ENCODE measurements around the gene EPHB1.

EPHB1 gene

GRCh38 chr3:134798681-134799311 is 3.7 kb downstream of the EPHB1 start:
- Histone ChIP-seq H3K4me1 (ENCODE audit: insufficient read depth, poor library complexity, severe bottlenecking) (no peaks in the 10 kb centered on the region), H3K4me3 (ENCODE audit: severe bottlenecking) (no peak overlapping the region), H3K27me3 (ENCODE audit: insufficient read depth, poor library complexity, severe bottlenecking) (peaks cover 54% of the 10 kb centered on the region), H3K27ac (ENCODE audit: poor library complexity, severe bottlenecking) (no peak overlapping the region), H3K9me3 (ENCODE audit: severe bottlenecking) (no peaks in the 10 kb centered on the region), H3K36me3 (ENCODE audit: low read depth) (no peaks in the 10 kb centered on the region)
- DNase-seq (ENCODE audit: low spot score) (no peak), ATAC-seq (ENCODE audit: low read depth) (no peak)
- TF ChIP-seq CTCF (IDR thresholded peaks at IDR 0.05; ENCODE audit: poor library complexity, severe bottlenecking) = no peak

- no peak overlapping the region for H3K4me3 ChIP-seq (ENCODE audit: severe bottlenecking)
- no peak overlapping the region for H3K27ac ChIP-seq (ENCODE audit: poor library complexity, severe bottlenecking)
- H3K36me3 ChIP-seq (ENCODE audit: low read depth) = no peaks in the 10 kb centered on the region
- H3K4me1 ChIP-seq (ENCODE audit: insufficient read depth, poor library complexity, severe bottlenecking) = no peaks in the 10 kb centered on the region
- DNase-seq (ENCODE audit: low spot score) (no peak), ATAC-seq (ENCODE audit: low read depth) (no peak)
- TF ChIP-seq CTCF (IDR thresholded peaks at IDR 0.05; ENCODE audit: poor library complexity, severe bottlenecking) = no peak
- H3K27me3 ChIP-seq (ENCODE audit: insufficient read depth, poor library complexity, severe bottlenecking) = peaks cover 52% of the 10 kb centered on the region
- no peaks in the 10 kb centered on the region for H3K9me3 ChIP-seq (ENCODE audit: severe bottlenecking)
Measured at GRCh38 chr3:134799393-134799792, 4.3 kb downstream of the EPHB1 start.

GRCh38 chr3:134801204-134801958 is 6.3 kb downstream of the EPHB1 start:
- Histone ChIP-seq H3K27ac (ENCODE audit: poor library complexity, severe bottlenecking) (no peak overlapping the region), H3K9me3 (ENCODE audit: severe bottlenecking) (no peaks in the 10 kb centered on the region), H3K36me3 (ENCODE audit: low read depth) (no peaks in the 10 kb centered on the region), H3K27me3 (ENCODE audit: insufficient read depth, poor library complexity, severe bottlenecking) (peaks cover 36% of the 10 kb centered on the region), H3K4me1 (ENCODE audit: insufficient read depth, poor library complexity, severe bottlenecking) (no peaks in the 10 kb centered on the region), H3K4me3 (ENCODE audit: severe bottlenecking) (no peak overlapping the region)
- DNase-seq (ENCODE audit: low spot score) (no peak), ATAC-seq (ENCODE audit: low read depth) (no peak)
- no peak for TF ChIP-seq CTCF (IDR thresholded peaks at IDR 0.05; ENCODE audit: poor library complexity, severe bottlenecking)

- Histone ChIP-seq H3K4me1 (ENCODE audit: insufficient read depth, poor library complexity, severe bottlenecking) (no peaks in the 10 kb centered on the region), H3K9me3 (ENCODE audit: severe bottlenecking) (no peaks in the 10 kb centered on the region), H3K4me3 (ENCODE audit: severe bottlenecking) (no peak overlapping the region), H3K27ac (ENCODE audit: poor library complexity, severe bottlenecking) (no peak overlapping the region), H3K27me3 (ENCODE audit: insufficient read depth, poor library complexity, severe bottlenecking) (peaks cover 24% of the 10 kb centered on the region), H3K36me3 (ENCODE audit: low read depth) (no peaks in the 10 kb centered on the region)
- DNase-seq (ENCODE audit: low spot score) (no peak), ATAC-seq (ENCODE audit: low read depth) (no peak)
- TF ChIP-seq CTCF (IDR thresholded peaks at IDR 0.05; ENCODE audit: poor library complexity, severe bottlenecking) = no peak
Measured at GRCh38 chr3:134802428-134803050, 7.5 kb downstream of the EPHB1 start.
